HG03045 (cell line): ENCODE data around the gene ERBB4.

Experiments
- ATAC-seq: cut with Tn5 transposase; IDR thresholded peaks from one replicate; pipeline ENCODE4 v1.9.1; 2021; ENCODE audit warnings: mild to moderate bottlenecking, moderate library complexity; ENCODE audit not compliant: unreplicated experiment

ERBB4 gene

GRCh38 chr2:212099658-212100057 is 438.9 kb downstream of the ERBB4 start:
- ATAC-seq, result no peak

GRCh38 chr2:212098966-212099365 is 439.6 kb downstream of the ERBB4 start:
- no peak for ATAC-seq

GRCh38 chr2:212097001-212097400 is 441.6 kb downstream of the ERBB4 start:
- ATAC-seq, result no peak

DNA sequence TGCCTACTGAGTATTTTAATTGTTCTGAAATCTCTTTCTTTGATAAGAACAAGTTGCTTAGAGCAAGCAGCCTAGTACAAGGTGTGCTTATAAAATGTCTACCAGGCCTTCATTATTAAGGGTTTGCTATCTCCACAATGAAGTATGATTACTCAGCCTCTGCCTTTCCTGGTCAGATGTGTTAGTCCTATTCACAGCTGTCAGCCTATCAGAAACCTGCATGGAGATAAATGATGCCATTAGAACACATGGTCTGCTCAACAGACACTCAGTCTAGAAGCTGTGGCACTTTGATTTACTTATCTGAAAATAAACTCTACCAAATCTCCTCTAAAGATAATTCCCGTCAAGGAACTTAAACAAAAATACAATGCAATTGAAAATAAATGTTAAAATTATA is 448.7 kb downstream of the ERBB4 start:
- no peak for ATAC-seq

GRCh38 chr2:212088353-212088752 is 450.2 kb downstream of the ERBB4 start:
- no peak for ATAC-seq

GRCh38 chr2:212083492-212083891 is 455.1 kb downstream of the ERBB4 start:
- ATAC-seq, result no peak

DNA sequence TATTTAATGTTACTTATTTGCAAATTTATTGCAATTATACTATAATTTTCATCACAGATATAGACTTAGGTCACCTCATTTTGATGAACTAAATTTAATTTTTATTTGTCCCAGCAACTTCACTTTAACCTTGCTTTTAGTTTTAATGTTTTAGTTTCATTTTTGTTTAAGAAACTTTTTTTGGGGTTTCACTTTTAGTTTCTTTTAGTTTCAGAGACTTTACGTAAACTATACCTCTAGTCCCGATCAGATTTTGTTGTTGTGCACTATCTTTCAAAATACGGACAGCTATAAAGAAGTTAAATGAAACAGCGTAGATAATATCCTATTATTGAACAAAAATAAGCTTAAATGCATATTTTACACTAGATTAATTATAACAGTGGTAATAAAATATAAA is 460.5 kb downstream of the ERBB4 start:
- ATAC-seq, result peak; percentile 53

DNA sequence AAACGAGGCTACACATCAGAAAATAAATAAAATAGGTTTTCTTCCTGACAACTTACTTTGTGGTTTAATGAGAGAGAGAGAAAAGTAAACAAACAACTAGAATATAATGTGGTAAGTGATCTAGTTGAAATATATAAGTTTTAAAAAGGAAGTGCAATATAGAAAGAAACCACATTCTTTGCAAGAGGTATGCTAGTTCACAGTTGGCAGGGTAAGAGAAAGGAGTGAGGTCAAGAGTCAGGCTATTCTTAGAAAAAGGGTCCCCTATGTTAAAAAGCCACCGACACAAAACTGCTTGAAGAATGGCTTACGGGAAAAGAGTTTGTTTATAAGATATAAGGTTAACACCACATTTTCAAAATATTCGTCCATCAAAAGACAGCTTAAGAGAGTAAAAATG is 462.1 kb downstream of the ERBB4 start:
- no peak for ATAC-seq

DNA sequence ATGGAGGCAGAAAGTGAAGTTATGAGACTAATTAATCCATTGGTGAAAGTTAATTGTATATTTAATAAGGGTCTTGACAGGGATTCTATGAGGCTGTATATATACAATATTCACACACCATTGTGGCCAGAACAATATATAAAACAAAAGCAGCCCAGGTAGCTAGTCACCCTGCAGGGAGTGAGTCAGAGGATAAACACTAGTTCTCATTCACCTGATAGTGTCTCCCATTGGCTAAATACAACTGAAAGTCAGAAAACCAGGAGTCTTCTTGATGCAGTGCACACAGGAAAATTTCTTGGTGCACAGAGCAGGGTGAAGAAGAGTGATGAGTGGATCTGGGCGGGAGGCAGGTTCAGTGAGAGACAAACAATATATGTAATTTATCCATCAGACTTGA is 465.2 kb downstream of the ERBB4 start:
- ATAC-seq, result no peak

- no peak for ATAC-seq
Measured at GRCh38 chr2:212066546-212066945, 472.1 kb downstream of the ERBB4 start.

DNA sequence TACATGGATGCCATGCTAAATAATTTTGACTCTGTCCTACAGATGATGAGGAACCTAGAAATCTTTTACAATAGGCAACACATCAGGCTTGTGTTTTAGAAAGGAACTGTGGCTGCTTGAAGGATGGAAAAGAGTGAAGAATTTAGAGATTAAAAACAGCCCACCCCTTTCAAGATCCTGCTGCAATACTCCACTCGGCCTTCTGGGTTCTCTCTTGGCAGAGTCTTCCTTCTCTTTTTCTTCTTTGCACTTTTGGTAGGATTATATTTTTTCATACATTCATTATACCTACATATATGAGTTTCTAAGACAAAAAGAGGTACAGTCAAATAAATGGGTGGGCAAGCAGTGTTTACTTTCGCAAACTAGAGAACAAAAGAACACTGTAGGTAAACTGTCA is 474.3 kb downstream of the ERBB4 start:
- no peak for ATAC-seq

GRCh38 chr2:212052412-212053159 is 486.0 kb downstream of the ERBB4 start:
- ATAC-seq, result no peak

GRCh38 chr2:212050871-212051270 is 487.7 kb downstream of the ERBB4 start:
- ATAC-seq, result no peak

DNA sequence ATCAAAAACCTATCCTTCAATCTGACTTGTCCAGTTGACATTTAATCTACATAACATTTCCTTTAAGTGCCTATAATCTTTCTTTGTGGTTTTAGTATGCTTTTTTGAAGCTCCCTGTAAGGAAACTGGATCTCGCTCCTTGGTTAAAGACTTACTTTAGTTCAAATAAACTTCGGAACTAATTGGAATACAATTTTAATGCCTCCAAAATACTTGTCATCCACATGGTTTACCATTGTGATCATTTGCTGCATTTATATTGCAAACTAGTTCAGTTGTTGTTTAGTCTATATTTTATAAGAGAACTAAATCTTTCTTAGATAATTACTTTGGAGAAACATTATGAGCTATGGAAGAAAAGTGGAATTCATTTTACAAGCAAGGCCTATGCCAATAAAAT is 496.0 kb downstream of the ERBB4 start:
- ATAC-seq, result no peak

DNA sequence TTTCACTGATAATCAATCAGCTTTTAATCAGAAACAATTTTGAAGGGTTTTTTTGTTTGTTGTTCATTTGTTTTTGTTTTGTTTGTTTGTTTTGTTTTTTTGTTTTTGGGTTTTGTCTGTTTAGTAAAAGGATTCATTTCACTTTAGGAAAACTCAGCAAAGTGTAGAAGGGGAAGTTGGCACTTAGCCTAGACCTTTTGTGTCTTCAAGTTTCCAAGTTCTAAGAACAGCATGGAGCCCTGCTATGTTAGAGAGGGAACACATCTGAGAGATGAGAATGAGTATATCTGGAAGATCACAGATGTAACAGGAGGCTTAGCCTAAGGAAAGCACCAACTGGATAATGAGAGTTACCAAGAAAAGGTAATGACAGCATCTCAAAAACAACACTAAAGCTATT is 501.5 kb downstream of the ERBB4 start:
- no peak for ATAC-seq

GRCh38 chr2:212034841-212035585 is 503.6 kb downstream of the ERBB4 start:
- ATAC-seq, result no peak

GRCh38 chr2:212033888-212034287 is 504.7 kb downstream of the ERBB4 start:
- no peak for ATAC-seq

DNA sequence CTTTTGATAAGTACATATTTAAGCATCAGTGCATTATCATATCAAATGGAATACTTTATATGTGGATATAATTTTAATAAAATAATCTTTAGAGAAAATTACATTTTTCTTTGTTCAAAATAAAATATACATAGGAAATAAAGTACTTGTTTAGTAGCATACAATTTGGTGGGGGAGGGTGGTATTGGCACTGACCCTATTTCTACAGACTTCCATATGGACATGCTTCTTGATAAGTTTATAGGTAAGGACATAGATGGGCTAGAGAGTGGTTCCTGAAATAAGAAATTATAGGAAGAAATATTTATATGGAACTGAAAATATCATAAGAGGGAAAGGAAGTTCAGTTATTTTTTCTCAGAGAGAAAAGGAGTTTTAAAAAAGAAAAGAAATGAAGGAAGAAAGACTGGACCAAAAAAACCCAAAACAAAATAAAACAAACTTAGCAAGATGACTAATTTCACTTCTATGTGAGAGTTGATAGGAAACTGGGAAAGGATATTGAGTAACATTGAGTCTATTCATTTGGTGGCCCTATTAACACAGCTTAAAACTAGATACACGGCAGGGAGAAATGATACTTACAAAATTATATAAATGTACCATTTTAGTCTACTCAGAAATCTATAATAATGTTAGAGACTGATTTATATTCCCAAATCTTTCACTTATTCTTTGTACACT is 505.9 kb downstream of the ERBB4 start:
- ATAC-seq, result no peak

DNA sequence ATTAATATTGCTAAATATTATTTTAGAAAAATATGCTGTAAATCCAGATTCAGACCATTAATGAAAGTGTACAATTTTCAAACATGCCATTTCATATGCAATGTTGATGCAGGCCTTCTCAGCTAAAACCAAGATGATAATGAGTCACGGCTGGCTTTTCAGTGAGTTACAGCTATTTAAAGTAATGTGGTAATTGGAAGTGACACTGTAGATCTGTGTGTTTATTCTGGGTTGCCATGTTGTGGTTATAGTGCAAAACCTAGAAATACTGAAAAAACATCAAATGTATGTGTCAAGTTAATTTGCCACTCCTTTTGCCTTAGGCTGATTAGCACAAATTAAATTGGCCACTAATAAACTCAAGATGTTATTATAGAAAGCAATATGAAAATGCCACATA is 506.6 kb downstream of the ERBB4 start:
- no peak for ATAC-seq

- ATAC-seq, result no peak
Measured at GRCh38 chr2:212030709-212031108, 507.9 kb downstream of the ERBB4 start.

DNA sequence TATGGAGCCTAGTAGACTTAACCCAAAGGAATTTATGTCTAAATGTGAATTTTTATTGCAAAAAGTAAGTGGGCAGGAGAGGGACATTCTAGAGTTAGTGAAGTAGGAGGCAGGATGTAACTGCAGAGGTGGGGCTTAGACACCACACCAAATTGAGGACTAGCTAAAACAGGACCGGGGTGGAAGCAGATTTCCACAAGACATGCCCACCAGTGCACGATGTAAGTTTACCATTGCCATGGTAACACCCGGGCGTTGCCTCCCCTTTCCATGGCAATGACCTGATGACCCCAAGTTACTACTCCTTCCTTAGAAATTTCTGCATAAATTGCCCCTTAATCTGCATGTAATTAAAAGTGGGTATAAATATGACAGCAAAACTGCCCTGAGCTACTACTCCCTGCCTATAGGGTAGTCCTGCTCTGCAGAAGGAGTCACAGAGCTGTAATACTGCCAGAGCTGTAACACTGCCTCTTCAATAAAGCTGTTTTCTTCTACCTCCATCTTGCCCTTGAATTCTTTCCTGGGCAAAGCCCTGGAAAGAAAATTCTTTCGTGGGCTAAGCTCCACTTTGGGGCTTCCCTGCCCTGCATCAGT is 509.7 kb downstream of the ERBB4 start:
- no peak for ATAC-seq
